IPS-18c (cell line): Measurements from ENCODE around the gene CFAP73.
"Not testable (repeated sequence)": the region's sequence is repeated elsewhere in the genome, so short reads cannot be mapped to it uniquely, and the experiment has no call there.

Experiments used
- H3K4me3 ChIP-seq: 2 replicates; pipeline ENCODE4 v1.7.0; 2013; ENCODE audit warnings: low read depth, mild to moderate bottlenecking, low read length, moderate library complexity; ENCODE audit not compliant: insufficient read depth
- H3K9me3 ChIP-seq: one replicate; pipeline ENCODE4 v1.6.1; 2013; ENCODE audit warnings: mild to moderate bottlenecking, low read length, moderate library complexity; ENCODE audit not compliant: control insufficient read depth, insufficient read depth

Gene CFAP73

GRCh38 chr12:113115455-113116126 lies 33.9 kb upstream of the CFAP73 start:
- H3K4me3 ChIP-seq = no peak overlapping the region; the same call in 1 of the 2 replicates
- H3K9me3 ChIP-seq = no peaks in the 10 kb centered on the region

GRCh38 chr12:113116875-113117274 lies 32.6 kb upstream of the CFAP73 start:
- Histone ChIP-seq H3K9me3 (no peaks in the 10 kb centered on the region), H3K4me3 (no peak overlapping the region)

- H3K9me3 ChIP-seq, H3K4me3 ChIP-seq: not testable (repeated sequence)
These were observed 31.8 kb upstream of the CFAP73 start for GRCh38 chr12:113117684-113118083.

DNA sequence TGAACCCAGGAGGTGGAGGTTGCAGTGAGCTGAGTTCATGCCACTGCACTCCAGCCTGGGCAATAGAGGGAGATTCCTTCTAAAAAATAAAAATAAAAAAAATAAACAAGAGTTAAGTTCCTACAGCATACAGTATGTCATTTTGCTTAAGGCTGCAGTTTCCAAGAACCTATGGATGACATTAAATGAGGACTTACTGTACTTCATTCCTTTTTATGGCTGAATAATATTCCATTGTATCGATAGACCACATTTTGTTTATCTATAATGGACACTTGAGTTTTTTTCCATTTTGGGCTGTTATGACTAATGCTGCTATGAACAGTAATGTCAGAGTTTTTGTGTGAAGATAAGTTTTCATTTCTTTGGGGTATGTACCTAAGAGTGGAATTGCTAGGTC lies 31.4 kb upstream of the CFAP73 start:
- Histone ChIP-seq H3K9me3 (no peaks in the 10 kb centered on the region), H3K4me3 (no peak overlapping the region)

DNA sequence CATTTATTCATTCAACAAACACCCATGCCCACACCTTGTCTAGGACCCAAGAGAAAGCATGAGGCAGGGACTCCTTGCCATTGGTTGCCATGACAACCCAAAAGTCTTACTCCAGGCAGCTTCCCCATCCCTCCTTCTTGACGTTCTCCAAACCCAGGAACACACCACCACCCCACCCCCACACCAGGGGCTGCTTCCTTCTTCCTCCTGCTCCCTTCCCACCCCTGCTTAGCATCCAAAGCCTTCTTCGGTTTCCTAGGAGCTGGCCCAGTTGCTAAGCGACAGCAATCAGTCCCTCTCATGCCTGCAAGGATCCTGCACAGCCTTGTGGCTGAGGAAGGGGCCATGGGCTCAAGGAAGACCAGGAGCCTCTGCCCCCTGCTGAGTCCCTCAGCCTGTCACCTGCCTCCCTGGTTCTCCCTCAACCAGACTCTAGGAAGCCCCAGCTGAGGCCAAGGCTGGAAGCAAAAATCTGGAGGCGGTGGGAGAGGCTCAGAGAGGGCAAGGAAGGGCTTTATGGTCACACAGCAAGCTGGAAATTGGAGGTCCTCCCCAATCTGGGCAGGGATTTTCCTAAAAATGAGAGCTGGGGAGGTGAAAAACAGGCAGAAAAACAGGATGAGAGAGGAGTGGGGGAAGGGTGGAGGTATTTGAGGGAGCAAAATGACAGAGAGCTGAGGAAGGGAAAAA lies 29.4 kb upstream of the CFAP73 start:
- no peaks in the 10 kb centered on the region for H3K9me3 ChIP-seq
- H3K4me3 ChIP-seq = no peak overlapping the region

DNA sequence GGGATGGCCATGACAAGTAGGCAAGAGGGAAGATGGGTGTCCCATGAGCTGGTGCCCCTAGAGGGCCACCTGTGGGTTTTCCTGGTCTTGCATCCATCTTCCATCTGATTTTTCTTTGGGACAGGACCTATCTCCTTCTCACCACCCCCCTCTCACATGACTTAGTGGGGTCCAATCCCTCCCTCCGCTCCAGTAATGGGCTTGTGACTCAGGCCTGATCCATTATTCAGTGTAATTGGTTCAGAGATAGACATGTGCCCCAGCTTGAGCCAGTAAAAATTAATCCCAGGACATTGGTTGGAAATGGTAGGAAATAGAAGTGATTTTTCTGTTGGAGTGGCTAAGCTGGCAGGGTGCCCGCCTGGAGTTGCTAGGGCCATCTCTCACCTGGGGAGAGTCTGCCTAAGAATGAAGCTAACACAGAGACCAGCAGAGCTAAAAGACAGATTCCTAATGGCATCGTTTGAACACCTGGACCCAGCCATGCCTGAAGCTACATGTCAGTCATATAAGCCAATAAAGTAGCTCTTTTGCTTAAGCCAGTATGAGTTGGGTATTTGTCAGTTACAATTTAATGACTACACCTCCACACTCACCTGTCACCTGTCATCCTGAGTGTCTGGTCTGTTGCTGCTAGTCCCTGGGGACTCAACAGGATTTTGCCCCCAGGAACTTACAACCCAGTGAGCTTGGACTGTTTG lies 28.7 kb upstream of the CFAP73 start:
- Histone ChIP-seq H3K4me3 (no peak overlapping the region), H3K9me3 (no peaks in the 10 kb centered on the region)

DNA sequence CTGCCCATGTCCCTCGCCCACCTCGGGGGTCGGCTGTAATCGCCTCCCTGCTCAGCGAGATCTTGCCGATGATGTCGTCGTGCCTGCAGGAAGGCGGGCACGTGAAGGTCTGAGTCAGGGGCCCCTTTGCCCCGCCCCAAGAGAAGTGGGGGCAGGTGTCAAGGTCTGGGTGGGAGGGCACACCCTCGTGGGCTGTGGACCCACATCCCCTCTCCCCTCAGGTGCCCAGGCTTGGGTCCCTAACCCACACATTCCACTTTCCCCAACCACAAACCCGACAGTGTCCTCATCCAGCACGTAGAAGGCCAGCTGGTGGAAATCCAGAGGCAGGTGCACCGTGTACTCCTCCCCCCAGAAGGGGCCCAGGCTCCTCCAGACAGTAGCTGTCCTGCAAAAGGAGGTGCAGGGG lies 21.7 kb upstream of the CFAP73 start:
- H3K4me3 ChIP-seq = no peak overlapping the region
- no peaks in the 10 kb centered on the region for H3K9me3 ChIP-seq

DNA sequence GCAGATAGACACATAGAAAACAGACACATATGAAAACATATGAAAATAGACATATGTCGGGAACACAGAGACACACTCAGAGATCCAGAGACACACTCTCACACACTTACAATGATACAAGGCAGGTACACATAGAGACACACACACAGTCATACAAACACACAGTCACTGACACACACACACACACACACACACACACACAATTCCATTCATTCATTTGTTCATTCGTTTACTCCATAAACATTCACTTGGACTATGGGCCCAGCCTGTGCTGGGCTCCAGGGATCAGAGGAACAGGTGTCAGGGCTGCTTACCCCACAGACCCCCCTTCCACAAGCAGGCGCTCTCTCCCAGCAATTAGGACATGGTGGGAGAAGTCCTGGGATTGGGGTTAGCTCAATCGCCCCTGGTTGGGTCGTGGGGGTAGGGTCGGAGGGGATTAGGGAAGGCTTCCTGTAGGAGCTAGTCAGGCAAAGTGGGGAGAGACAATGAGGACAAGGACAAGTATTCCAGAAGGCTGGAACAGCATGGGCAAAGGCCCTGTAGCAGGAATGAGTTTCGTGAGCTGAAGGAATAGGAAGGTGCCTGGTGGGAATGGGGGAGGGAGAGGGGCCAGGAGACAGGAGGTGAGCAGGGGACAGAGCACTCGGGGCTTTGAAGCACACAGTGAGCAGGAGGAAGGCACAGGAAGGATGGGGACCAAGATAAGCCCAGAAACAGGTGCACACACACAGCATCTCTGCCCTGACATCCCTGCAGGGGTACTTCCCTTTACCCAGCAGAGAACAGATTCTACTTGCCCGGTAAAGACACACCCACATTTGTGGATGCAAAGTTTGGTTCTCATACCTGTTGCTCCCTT lies 20.5 kb upstream of the CFAP73 start:
- H3K4me3 ChIP-seq = no peak overlapping the region
- H3K9me3 ChIP-seq = no peaks in the 10 kb centered on the region

GRCh38 chr12:113129664-113130456 lies 19.7 kb upstream of the CFAP73 start:
- Histone ChIP-seq H3K4me3 (no peak overlapping the region), H3K9me3 (no peaks in the 10 kb centered on the region)

DNA sequence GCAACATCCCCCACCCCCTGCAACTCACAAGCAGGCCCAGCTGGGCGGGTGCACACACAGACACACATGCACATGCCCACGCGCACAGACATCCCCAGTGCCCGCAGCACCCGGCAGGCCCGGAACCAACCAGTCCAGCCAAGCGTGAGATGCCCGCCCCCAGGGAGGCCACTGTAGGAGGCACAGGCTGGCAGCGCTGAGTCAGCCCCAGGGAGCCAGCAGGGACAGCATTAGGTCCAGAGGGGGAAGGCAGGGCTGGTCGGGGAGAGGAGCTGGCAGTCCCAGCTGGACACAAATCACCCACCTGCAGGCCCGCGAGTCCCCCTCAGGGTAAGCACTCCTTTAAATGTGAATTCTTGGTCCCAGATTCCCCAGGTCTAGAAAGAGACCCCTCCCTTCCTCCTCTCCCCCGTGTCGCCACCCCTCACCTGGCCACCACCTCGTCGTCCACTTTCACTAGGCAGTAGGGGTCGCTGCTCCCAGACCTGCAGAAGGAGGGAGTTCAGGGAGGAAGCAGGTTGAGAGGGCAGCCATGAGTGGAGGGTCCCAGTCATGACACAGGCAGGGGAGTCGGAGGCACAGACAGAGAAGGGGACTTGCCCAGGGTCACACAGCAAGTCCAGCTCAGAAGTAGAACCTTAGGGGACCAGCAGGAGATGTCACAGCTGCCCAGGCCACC lies 18.9 kb upstream of the CFAP73 start:
- H3K9me3 ChIP-seq = no peaks in the 10 kb centered on the region
- H3K4me3 ChIP-seq = no peak overlapping the region

DNA sequence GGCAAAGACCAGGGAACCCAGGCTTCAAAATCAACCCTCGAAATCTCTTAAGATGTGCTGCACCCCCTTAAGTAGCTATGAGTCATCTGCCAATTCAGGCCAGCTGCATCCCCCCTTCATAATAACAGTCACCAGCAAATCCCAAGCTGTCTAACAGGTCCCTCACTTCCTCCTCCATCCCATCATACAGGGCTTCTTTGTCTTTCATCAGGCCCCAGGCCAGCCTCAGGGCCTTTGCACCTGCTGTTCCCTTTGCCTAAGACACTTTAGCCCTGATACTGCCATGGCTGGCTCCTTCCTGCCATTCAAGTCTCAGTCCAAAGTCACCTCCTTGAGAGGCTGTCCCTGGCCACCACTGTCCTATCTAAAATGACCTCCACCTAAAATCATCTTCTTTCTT lies 18.0 kb upstream of the CFAP73 start:
- Histone ChIP-seq H3K9me3 (no peaks in the 10 kb centered on the region), H3K4me3 (no peak overlapping the region)

DNA sequence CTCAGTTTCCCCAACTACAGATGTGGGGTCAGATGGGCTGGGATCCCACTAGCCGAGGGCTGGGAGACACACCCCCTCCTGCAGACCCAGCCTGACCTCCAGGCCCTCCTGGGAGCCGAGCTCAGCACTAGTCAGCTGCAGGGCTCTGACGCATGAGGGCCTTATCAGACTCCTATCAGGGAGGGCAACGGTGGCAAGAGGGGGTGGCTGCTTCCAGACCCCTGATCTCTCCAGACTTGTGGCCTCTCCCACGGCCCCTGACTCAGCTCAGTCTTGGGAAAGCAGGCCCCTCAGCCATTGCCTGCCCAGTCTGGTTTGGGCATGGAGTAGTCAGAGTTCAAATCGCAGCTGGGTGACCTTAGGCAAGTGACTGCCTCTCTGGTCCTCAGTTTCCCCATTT lies 16.5 kb upstream of the CFAP73 start:
- Histone ChIP-seq H3K4me3 (no peak overlapping the region), H3K9me3 (no peaks in the 10 kb centered on the region)

GRCh38 chr12:113133666-113134065 lies 15.9 kb upstream of the CFAP73 start:
- Histone ChIP-seq H3K9me3 (no peaks in the 10 kb centered on the region), H3K4me3 (no peak overlapping the region)

- no peak overlapping the region for H3K4me3 ChIP-seq
- H3K9me3 ChIP-seq = no peaks in the 10 kb centered on the region
These were observed 15.5 kb upstream of the CFAP73 start for GRCh38 chr12:113134071-113134470.

DNA sequence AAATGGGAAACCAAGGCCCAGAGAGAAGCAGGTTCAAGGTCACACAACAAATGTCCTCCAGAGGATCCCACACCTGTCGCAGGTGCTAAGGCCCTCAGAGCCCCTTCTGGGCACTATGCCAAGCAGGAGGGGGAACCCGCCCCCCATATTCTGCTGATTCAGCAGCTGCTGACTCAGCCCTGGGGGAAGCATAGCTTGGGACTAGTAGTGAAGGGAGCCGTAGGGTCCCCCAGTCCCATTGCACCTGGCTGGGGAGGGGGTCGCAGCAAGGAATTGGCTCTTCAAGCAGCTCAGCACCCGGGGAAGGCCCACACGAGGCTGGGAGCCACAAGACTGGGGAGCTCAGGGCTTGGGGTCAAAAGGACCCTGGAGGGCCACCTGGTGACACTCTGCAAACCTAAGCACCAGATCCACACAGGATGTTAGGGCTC lies 15.0 kb upstream of the CFAP73 start:
- no peaks in the 10 kb centered on the region for H3K9me3 ChIP-seq
- peak overlapping the region; percentile 58; the same call in 1 of the 2 replicates for H3K4me3 ChIP-seq
